ENCODE measurements around the gene RRAGC.
"Not testable (repeated sequence)": the region's sequence is repeated elsewhere in the genome, so short reads cannot be mapped to it uniquely, and the experiment has no call there.

The RRAGC gene

GRCh38 chr1:38817267-38818174 is 42.1 kb downstream of the RRAGC start:
- DNase-seq (ENCODE audit: low spot score) = no peak

GRCh38 chr1:38815903-38816627 is 43.5 kb downstream of the RRAGC start:
- no peak for DNase-seq (ENCODE audit: low spot score)

GRCh38 chr1:38814984-38815464 is 44.5 kb downstream of the RRAGC start:
- DNase-seq (ENCODE audit: low spot score) = no peak

GRCh38 chr1:38814444-38814983 is 45.1 kb downstream of the RRAGC start:
- no peak for DNase-seq (ENCODE audit: low spot score)

DNA sequence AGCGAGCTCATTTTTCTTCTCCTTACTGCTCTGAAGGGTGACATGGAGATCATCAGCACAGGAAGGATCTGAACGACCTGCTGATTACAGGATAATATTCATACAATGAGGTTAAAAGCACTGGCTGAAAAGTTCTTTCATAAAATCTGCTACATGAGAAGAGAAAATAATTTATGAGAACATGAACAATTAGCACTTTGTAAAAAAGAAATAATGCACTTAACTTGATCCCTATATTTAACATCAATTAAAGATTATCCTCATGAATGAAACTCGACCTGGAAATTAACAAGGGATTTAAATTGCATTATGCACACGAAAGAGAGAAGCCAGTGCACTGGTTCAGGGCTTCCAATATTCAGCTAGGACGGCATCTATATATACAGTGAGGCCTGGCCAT is 46.6 kb downstream of the RRAGC start:
- DNase-seq (ENCODE audit: low spot score) = no peak

DNA sequence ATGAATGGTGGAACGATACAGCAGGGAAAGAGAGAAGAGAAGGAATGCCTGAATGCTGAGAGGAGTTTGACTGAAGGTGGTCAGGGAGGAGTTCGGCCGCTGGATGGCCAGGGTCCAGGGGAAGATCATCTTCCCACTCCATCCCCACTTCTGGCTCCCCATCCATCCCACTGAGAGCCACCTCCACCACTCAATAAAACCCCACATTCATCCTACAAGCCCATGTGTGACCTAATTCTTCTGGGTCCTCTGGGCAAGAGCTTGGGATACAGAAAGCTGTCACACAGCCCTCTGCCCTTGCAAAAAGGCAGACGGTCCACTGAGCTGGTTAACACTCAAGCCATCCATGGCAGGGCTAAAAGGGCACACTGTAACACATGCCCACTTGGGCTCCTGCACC is 48.1 kb downstream of the RRAGC start:
- not testable (repeated sequence) for DNase-seq (ENCODE audit: low spot score)

- no peak for DNase-seq (ENCODE audit: low spot score)
Observed at GRCh38 chr1:38806090-38806489, 53.5 kb downstream of the RRAGC start.

DNA sequence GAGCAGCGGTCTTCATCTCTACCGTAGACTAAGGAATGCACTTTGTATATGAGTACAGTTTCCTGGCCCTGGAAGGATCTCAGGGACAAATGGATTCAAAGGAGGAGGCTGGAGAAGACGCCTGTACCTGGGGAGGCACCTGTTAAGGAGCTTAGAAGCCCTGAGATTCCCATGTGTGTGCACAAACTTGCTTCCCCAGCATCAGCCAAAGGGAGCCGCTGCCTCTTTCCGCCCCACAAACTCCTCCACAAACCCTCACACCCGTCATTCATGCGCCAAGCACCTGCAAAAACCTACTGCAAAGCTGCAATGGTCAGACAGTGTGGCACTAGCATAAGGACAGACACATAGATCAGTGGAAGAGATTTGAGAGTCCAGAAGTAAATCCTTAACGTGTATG is 54.5 kb downstream of the RRAGC start:
- no peak for DNase-seq (ENCODE audit: low spot score)

- no peak for DNase-seq (ENCODE audit: low spot score)
Observed at GRCh38 chr1:38804062-38804886, 55.3 kb downstream of the RRAGC start.

- no peak for DNase-seq (ENCODE audit: low spot score)
Observed at GRCh38 chr1:38803647-38804046, 55.9 kb downstream of the RRAGC start.

DNA sequence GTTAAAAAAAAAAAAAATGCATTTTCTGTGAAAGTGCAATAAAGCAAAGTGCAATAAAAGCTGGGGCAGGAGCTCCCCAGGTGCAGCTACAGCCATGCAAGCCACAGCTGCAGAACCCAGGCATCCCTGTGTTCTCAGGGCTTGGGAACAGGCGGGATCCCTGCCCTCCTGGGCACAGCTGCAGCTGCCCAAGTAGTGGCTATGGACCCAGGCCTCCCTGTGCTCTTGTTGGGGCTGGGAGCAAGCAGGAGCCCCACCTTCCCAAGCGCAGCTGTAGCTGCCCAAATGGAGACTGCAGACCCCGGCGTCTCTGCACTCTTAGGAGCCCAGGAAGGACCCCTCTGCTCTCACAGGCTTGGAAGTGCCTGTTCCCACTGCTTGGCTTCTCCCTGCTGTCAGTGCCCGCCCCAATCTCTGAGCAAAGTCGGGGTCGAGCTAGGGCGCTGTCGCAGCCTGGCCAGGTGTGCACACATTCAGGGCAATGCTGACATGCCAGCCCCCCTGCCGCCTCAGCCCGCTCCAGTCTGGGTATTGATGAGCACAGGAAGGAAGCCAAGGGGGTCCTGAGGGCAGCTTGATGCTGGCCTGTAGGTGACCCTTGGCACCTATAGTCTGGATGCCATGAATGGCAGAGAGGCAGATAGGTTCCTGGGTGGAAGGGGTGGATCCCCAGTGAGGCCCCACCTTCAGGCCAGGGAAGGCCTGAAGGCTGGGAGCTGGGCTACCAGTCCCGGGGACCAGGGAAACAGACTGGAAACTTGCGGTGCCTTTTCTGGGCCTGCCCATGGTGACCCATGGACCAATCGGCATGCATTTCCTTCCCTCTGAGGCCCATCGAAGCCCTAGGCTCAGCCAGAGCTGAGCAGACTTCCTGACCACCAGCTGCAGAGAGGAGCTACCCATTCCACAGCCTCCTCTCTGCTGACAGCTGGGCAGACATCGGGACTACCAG is 58.6 kb downstream of the RRAGC start:
- no peak for DNase-seq (ENCODE audit: low spot score)

- no peak for DNase-seq (ENCODE audit: low spot score)
Observed at GRCh38 chr1:38793299-38793698, 66.3 kb downstream of the RRAGC start.

GRCh38 chr1:38791892-38792291 is 67.7 kb downstream of the RRAGC start:
- DNase-seq (ENCODE audit: low spot score) = no peak

DNA sequence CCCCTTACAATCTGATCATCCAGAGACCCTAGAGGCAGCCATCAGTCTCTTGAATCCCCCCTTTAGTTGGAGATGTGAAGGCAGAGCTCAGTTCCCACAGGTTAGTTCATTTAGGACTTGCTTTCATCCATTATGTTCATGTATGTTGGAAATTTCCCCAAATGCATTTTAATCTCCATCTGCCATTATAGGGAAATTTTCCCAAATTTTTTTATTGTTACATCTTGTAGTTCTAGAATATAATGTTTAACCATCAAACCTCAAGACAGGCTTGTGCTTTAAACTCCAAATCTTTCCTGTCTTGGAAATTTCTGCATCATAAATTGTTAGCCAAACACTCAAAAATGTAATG is 68.4 kb downstream of the RRAGC start:
- DNase-seq (ENCODE audit: low spot score) = no peak

DNA sequence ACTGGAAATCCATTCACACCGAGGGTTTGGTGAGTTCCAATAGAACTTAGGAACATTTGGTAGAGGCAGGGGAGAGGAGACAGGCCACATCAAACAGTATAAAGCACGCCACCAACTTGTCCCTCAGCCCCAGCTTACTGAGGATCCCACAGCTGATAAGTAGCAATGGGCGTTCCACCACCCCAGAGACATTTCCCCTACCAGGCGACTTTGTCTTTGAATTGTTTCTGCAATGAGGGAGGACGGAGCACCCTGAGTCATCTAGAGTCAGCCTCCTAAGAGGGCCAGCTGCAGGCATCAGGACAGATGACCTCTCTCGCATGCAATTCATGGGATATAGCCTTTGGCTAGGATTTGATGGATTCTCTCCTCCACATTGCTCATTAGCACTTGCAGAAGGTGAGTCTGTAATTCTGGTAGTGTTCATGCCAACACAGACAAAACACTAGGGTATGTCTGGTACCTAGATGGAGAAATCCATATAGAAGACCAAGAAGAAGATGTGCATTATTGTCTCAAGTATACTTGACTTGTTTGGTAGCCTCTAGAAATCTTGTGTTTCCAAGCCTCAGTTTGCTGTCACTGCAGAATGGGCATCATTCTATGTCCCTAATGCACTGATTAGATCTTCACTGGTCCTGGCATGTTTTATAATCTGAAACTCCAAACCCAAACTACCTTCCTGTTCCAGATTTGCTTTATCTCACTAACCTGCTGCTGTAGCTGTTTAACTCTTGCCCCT is 69.0 kb downstream of the RRAGC start:
- no peak for DNase-seq (ENCODE audit: low spot score)

DNA sequence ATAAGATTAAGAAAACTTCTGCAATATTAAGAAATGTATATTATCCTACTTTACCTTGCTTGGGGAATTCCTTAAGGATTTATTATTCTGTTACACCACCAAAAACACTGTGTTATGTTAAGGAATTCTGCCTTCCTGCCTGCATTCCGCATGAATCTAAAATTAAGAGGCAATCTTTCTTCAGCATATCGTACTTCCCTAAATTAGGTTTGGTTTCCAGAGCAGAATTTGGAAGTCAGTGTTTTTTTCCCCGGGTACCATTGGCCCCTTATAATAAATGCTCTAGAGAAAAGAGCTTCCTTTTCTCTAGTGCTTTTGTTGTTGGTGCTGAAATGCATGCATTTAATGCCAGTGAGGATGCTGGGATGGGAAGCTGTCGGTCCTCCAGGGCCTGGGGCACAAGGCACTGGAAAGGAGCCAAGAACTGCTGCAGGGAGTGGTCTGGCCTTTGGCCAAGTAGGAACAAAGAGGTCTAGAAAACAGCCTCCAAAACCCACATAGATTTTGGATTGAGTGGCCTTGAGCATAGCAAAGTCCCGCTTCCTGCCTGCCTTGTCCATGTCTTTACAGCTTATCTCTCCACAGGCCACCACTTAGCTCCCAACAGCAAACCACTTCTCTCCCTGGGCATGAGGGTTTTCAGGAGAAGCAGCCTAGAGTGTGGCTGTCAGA is 69.9 kb downstream of the RRAGC start:
- DNase-seq (ENCODE audit: low spot score) = peak; percentile 72

DNA sequence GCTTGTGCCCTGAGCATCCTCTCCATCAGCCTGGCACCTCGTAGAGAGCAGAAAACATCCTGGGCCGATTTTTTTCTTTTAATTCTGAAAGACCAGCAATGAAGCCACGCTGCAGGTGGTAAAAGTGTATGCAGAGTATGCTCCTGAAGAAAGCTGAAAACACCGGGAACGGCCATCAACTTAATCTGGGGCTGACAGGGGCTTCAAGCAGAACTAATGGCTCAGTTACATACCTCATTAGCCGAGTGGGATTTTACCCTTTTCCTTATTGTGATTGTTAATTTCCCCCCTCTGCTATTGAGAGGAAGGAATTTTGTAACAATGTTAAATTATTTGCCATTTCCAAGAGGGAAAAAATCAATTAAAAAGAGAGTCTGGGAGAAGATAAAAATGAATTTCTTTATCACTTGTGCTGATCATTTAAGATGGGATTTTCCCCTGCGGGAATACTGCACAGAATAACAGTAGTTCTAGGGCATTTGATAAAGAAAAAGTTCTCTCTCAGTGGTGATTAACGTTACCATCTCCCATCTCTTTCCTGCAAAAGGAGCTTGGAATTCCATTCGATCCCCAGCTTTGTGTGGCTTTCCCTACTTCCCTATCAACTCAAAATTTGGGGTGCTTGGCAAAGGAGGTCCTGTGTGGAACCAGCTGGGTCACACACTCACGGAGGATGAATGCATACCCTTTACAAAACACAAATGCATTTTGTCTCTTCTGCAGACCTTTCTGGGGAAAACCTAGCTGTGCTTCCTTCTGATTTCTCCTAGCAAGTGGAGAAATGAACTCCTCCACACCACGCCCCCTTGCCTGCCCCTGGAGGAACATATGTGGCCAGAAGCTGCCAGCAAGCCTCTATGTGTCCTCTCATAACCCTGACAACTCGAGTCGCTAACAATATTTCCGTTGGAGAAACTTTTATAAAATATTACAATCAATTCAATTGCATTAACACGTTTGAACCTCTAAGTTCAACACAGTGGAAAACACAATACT is 70.9 kb downstream of the RRAGC start:
- DNase-seq (ENCODE audit: low spot score) = no peak

Measured in COLO829 (cell line).